AG04450 (cell line): Measurements from ENCODE around the gene ATXN10. TPM values are rescaled to one million over a fixed set of nuclear protein-coding genes. Genes with fewer than 3 reads are reported as not detected.
A peak's percentile ranks its signal among the peaks of the same experiment; 100 is the strongest.

Experiments used
- CTCF ChIA-PET: fragments of 300-600, 350-600 bp; formaldehyde crosslinking; extraction: SDS; loops from one replicate; lab custom pipeline; 2022; ENCODE audit warnings: antibody characterized with exemption, inconsistent platforms; lab: Charles Lee
- POLR2A ChIA-PET: fragments of 350-600 bp; formaldehyde crosslinking; extraction: SDS; loops from one replicate; lab custom pipeline; 2021; ENCODE audit warnings: antibody characterized with exemption, inconsistent platforms; lab: Yijun Ruan, JAX
- DNase-seq: peaks from one replicate; pipeline ENCODE4 v3.0.0-alpha.2; 2011; ENCODE audit warnings: low read depth, low spot score
- H3K27ac ChIP-seq: one replicate; pipeline ENCODE4 v1.5.1; 2012; ENCODE audit warnings: low read depth, low read length, control low read depth
- H3K27me3 ChIP-seq: one replicate; pipeline ENCODE4 v1.6.0; 2012; ENCODE audit warnings: low read length; ENCODE audit not compliant: control insufficient read depth, insufficient read depth
- H3K4me3 ChIP-seq: 2 replicates; pipeline ENCODE4 v1.5.1; 2011; ENCODE audit warnings: mild to moderate bottlenecking, low read depth, low read length, control low read depth
- H3K9me3 ChIP-seq: 2 replicates; pipeline ENCODE4 v1.5.1; 2012; ENCODE audit warnings: low read length; ENCODE audit not compliant: control insufficient read depth, insufficient read depth
- CTCF ChIP-seq: IDR thresholded peaks from 2 replicates; pipeline ENCODE4 v1.5.1; 2011; ENCODE audit warnings: low read depth, low read length, control low read depth, inconsistent platforms
- polyA plus RNA-seq: library from polyadenylated mRNA; depleted of rRNA; stranded (reverse); fragments of >200 nt; gene quantifications from 2 replicates; pipeline ENCODE4 v1.2.3, GENCODE V29; 2011

Gene ATXN10
- polyA plus RNA-seq, 1 experiment, result 521 TPM

GRCh38 chr22:45777046-45777851 is 105.6 kb downstream of the ATXN10 start:
- Histone ChIP-seq H3K27me3 (no peaks in the 10 kb centered on the region), H3K4me3 (no peak overlapping the region), H3K27ac (no peak overlapping the region), H3K9me3 (no peaks in the 10 kb centered on the region)
- no peak for TF ChIP-seq CTCF
- POLR2A ChIA-PET, result interaction anchor here (0.6 kb wide), 1 partner anchor 95 kb away, joined by 3 read pairs; no protein-coding TSS in a partner anchor
- DNase-seq, result no peak
- CTCF ChIA-PET, result interaction anchor here (1.0 to 1.3 kb wide), 2 partner anchors 13 to 132 kb away, joined by 3 read pairs; no protein-coding TSS in a partner anchor

DNA sequence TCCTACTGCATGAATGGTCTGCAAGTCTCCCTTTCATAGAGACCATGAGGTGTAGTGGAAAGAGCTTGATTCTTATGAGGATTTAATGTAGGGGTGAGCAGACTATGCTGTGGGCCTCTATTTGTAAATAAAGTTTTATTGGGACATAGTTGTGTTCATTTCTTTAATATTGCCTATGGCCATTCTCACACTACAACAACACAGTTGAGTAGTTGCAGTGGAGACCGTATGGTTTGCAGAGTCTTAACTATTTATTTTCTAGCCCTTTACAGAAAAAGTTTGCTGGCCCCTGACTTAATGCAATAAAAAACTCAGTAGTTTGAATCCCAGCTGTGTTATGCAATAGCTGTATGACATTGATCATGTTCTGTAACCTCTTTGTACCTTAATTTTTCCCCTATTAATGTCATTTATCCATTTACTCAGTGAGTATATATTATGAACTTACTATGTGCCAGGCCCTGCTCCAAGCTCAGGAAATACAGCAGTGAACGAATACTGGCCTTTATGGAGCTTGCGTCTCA is 106.3 kb downstream of the ATXN10 start:
- no peak for DNase-seq
- CTCF ChIA-PET, result interaction anchor here (1.3 kb wide), 1 partner anchor 13 kb away, joined by 3 read pairs; no protein-coding TSS in a partner anchor
- POLR2A ChIA-PET, result interaction anchor here (0.6 kb wide), 1 partner anchor 96 kb away, joined by 3 read pairs; no protein-coding TSS in a partner anchor
- no peak for TF ChIP-seq CTCF
- H3K9me3 ChIP-seq, result no peaks in the 10 kb centered on the region
- H3K27ac ChIP-seq, result no peak overlapping the region
- H3K27me3 ChIP-seq, result no peaks in the 10 kb centered on the region
- H3K4me3 ChIP-seq, result no peak overlapping the region

DNA sequence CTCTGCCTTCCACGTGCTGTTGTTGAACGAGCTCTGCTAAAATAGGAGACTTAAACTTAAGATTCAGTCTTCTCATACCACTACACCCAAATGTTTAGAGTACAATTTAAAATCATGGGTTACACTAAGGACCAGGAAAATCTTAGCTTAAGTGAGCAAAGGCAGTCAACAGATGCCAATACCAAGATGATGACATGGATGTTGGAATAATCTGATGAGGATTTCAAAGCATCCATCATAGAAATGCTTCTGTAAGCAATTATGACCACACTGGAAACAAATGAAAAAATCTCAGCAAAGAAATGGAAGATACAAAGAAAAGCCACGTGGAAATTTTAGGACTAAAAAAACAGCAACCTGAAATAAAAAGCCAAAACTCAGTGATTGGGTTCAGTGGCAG is 109.8 kb downstream of the ATXN10 start:
- POLR2A ChIA-PET, result no interaction called here
- Histone ChIP-seq H3K9me3 (no peaks in the 10 kb centered on the region), H3K4me3 (no peak overlapping the region), H3K27ac (no peak overlapping the region), H3K27me3 (no peaks in the 10 kb centered on the region)
- no peak for TF ChIP-seq CTCF
- CTCF ChIA-PET, result no interaction called here
- peak; percentile 18 for DNase-seq

DNA sequence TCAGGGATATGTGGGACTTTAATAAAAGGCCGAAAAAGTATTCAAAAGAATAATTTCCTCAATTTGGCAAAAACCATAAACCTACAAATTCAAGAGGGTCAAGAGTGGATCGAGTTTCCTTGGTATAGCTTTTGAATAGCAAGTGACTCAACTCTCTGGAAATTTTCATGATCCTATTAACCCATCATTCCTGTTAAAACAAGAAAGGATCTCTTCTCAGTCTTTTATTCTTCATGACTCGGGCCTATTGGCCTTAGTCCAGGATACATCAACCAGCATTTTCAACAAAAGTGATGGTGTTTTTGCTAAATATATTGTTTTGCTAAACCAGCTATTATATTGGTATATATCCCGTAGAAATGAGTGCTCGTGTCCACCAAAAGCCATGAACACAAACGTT is 110.3 kb downstream of the ATXN10 start:
- CTCF ChIA-PET, result no interaction called here
- POLR2A ChIA-PET, result no interaction called here
- Histone ChIP-seq H3K9me3 (no peaks in the 10 kb centered on the region), H3K27me3 (no peaks in the 10 kb centered on the region), H3K27ac (no peak overlapping the region), H3K4me3 (no peak overlapping the region)
- TF ChIP-seq CTCF, result no peak
- no peak for DNase-seq

- Histone ChIP-seq H3K27me3 (no peaks in the 10 kb centered on the region), H3K9me3 (no peaks in the 10 kb centered on the region), H3K4me3 (no peak overlapping the region), H3K27ac (no peak overlapping the region)
- POLR2A ChIA-PET, result no interaction called here
- no peak for TF ChIP-seq CTCF
- no peak for DNase-seq
- CTCF ChIA-PET, result no interaction called here
Measured at GRCh38 chr22:45783021-45783420, 111.4 kb downstream of the ATXN10 start.
